B cell (primary cell): ENCODE results near the gene EXD3.

Experiments used
- CTCF ChIP-seq: fragments of 200-600 bp; IDR thresholded peaks from one replicate; pipeline ENCODE4 v1.8.0; 2022; ENCODE audit warnings: antibody characterized with exemption, mild to moderate bottlenecking
- EZH2 ChIP-seq: IDR thresholded peaks from 2 replicates; pipeline ENCODE4 v1.6.1; 2012; ENCODE audit warnings: borderline replicate concordance, low read depth, mild to moderate bottlenecking, moderate library complexity, low read length; ENCODE audit not compliant: insufficient read depth, poor library complexity, severe bottlenecking

- TF ChIP-seq CTCF (no peak), EZH2 (no peak)
Measured at GRCh38 chr9:137321726-137322361, 101.1 kb downstream of the EXD3 start.
